GM10266 (cell line): ENCODE measurements around the gene PCBP3.

Experiments
- DNase-seq: peaks from one replicate; pipeline ENCODE4 v3.0.0; 2012; ENCODE audit errors: extremely low spot score
- CTCF ChIP-seq: IDR thresholded peaks from 2 replicates; pipeline ENCODE4 v1.5.1; 2012; ENCODE audit warnings: mild to moderate bottlenecking, low read depth; ENCODE audit not compliant: control insufficient read depth, insufficient read depth; ENCODE audit errors: missing control alignments

PCBP3 gene

GRCh38 chr21:45822429-45823099, 179.0 kb downstream of the PCBP3 start:
- TF ChIP-seq CTCF = no peak
- no peak for DNase-seq

- no peak for DNase-seq
- TF ChIP-seq CTCF = no peak
These were observed 179.7 kb downstream of the PCBP3 start for GRCh38 chr21:45823100-45823681.

GRCh38 chr21:45824546-45825215, 181.2 kb downstream of the PCBP3 start:
- DNase-seq = no peak
- no peak for TF ChIP-seq CTCF

GRCh38 chr21:45825219-45825618, 181.7 kb downstream of the PCBP3 start:
- TF ChIP-seq CTCF = no peak
- DNase-seq = no peak

- no peak for TF ChIP-seq CTCF
- DNase-seq = no peak
These were observed 183.3 kb downstream of the PCBP3 start for GRCh38 chr21:45826676-45827301.

- peak; percentile 42 for DNase-seq
- TF ChIP-seq CTCF = no peak
These were observed 183.8 kb downstream of the PCBP3 start for GRCh38 chr21:45827302-45827692.
